Kidney (tissue), 14 donors: ENCODE data around the gene GPX3. TPM values are rescaled to one million over a fixed set of nuclear protein-coding genes. Genes with fewer than 3 reads are reported as not detected.

Source experiments
- DNase-seq, 5 donors: peaks; one replicate each; pipeline ENCODE4 v3.0.0-alpha.2; 2013 to 2020
- FAIRE-seq: peaks from 2 replicates; lab custom pipeline; 2012; peaks lifted over from hg19 to GRCh38; lab: Jason Lieb, UNC
- H3K27ac ChIP-seq, 2 donors: one replicate each; pipeline ENCODE4 v1.7.0; 2013; ENCODE audit warnings: low read depth in 2 of 2, low read length in 2 of 2, inconsistent platforms in 1 of 2
- H3K27me3 ChIP-seq: one replicate; pipeline ENCODE4 v1.7.1; 2013; ENCODE audit warnings: low read length, inconsistent platforms; ENCODE audit not compliant: control insufficient read depth, insufficient read depth
- H3K36me3 ChIP-seq, 3 donors: one replicate each; pipeline versions ENCODE4 v1.7.0 to v1.7.1; 2013; ENCODE audit warnings: low read length in 3 of 3, control low read depth in 1 of 3, inconsistent platforms in 1 of 3; ENCODE audit not compliant: insufficient read depth in 3 of 3, control insufficient read depth in 2 of 3
- H3K4me1 ChIP-seq, 3 donors: one replicate each; pipeline versions ENCODE4 v1.7.0 to v1.7.1; 2013; ENCODE audit warnings: low read length in 3 of 3, inconsistent platforms in 1 of 3, low read depth in 1 of 3; ENCODE audit not compliant: control insufficient read depth in 2 of 3, insufficient read depth in 2 of 3
- H3K4me3 ChIP-seq, 3 donors: one replicate each; pipeline versions ENCODE4 v1.7.0 to v1.8.1; 2013; ENCODE audit warnings: low read length in 3 of 3, control low read depth in 1 of 3, inconsistent platforms in 1 of 3
- H3K9ac ChIP-seq, 3 donors: one replicate each; pipeline versions ENCODE4 v1.7.0 to v1.7.1; 2013; ENCODE audit warnings: low read length in 3 of 3, control low read depth in 1 of 3, inconsistent platforms in 1 of 3
- H3K9me3 ChIP-seq, 3 donors: one replicate each; pipeline versions ENCODE4 v1.7.0 to v1.7.1; 2013; ENCODE audit warnings: low read length in 3 of 3, control low read depth in 1 of 3, inconsistent platforms in 1 of 3; ENCODE audit not compliant: control insufficient read depth in 2 of 3, insufficient read depth in 1 of 3
- intact Hi-C: fragments of 100-400 bp; cut with DNase I; formaldehyde crosslinking; loops from one replicate; pipeline ENCODE4 v1.11.1; 2022
- polyA plus RNA-seq: library from polyadenylated mRNA; stranded (reverse); fragments of 350-450 nt; fragmentation: Illumina TruSeq; extraction: RNeasy Lipid Tissue Mini Kit (QIAGEN cat#74804); gene quantifications from one replicate; pipeline ENCODE4 v1.2.3, GENCODE V29; 2014; ENCODE audit warnings: low read depth, low replicate concordance; ENCODE audit not compliant: insufficient read depth
- total RNA-seq: library from RNA; stranded (reverse); fragmentation: NEBNext Ultra II Directional; extraction: Animal tissue kit (Norgen Biotek cat#: 25700); gene quantifications from one replicate; pipeline ENCODE4 v1.2.1, GENCODE V29; 2021
- TF ChIP-seq, protein P1 (sequence below): IDR thresholded peaks from 3 replicates; pipeline ENCODE4 v1.5.1; 2012; ENCODE audit warnings: mild to moderate bottlenecking, moderate library complexity, borderline replicate concordance; ENCODE audit not compliant: insufficient read depth; ENCODE audit errors: extremely low read depth
- donor health status: control.
- donor health status: control.
- donor health status: control.
- donor health status: control.
- donor health status: control.
- donor health status: DM: yes; HTN: yes; CAD: no.
- donor health status: Normal renal cell carcinoma (clear cell type).

Gene GPX3
- total and polyA plus RNA-seq, 2 donors from 2014 or later, result 1,327 to 27,893 TPM

GRCh38 chr5:151075698-151076331 lies 55.4 kb downstream of the GPX3 start:
- H3K27me3 ChIP-seq, result no peaks in the 10 kb centered on the region
- no peak overlapping the region for H3K4me3 ChIP-seq
- intact Hi-C loops, result no loop called here
- H3K9ac ChIP-seq, result peak overlapping the region in 1 of 3 donors; percentile 48
- no peak for DNase-seq
- peaks cover 0 to 5% (median 0%) of the 10 kb centered on the region in 3 donors for H3K36me3 ChIP-seq
- TF ChIP-seq, protein P1, sequence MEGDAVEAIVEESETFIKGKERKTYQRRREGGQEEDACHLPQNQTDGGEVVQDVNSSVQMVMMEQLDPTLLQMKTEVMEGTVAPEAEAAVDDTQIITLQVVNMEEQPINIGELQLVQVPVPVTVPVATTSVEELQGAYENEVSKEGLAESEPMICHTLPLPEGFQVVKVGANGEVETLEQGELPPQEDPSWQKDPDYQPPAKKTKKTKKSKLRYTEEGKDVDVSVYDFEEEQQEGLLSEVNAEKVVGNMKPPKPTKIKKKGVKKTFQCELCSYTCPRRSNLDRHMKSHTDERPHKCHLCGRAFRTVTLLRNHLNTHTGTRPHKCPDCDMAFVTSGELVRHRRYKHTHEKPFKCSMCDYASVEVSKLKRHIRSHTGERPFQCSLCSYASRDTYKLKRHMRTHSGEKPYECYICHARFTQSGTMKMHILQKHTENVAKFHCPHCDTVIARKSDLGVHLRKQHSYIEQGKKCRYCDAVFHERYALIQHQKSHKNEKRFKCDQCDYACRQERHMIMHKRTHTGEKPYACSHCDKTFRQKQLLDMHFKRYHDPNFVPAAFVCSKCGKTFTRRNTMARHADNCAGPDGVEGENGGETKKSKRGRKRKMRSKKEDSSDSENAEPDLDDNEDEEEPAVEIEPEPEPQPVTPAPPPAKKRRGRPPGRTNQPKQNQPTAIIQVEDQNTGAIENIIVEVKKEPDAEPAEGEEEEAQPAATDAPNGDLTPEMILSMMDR, result no peak
- no peaks in the 10 kb centered on the region for H3K9me3 ChIP-seq
- FAIRE-seq, result no peak
- peak overlapping the region; percentile 69 to 98 for H3K27ac ChIP-seq
- H3K4me1 ChIP-seq, result peaks cover 5 to 58% (median 51%) of the 10 kb centered on the region in 3 donors

GRCh38 chr5:151076616-151077015 lies 56.2 kb downstream of the GPX3 start:
- Histone ChIP-seq H3K27ac (peak overlapping the region; percentile 69 to 98), H3K9ac (peak overlapping the region in 1 of 3 donors; percentile 48)

DNA sequence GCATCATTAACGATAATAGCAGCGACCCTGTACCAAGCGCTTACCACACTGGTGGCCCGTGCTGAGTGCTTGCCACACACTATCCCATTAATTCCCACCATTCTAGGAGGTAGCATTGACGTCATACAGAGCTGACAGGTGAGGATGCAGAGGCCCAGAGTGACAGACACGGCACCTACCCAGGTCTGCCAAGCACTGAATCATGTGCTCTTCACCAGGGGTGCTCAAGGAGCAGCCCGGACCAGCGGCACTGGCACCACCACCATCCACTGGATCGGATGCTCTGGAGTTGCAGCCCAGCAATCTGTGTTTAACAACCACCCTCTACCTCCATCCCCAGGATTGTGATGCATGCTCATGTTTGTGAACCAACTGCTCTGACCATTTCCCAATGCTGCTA lies 57.0 kb downstream of the GPX3 start:
- peak overlapping the region in 1 of 3 donors; percentile 99 for H3K9ac ChIP-seq
- H3K36me3 ChIP-seq, result peaks cover 0 to 5% (median 0%) of the 10 kb centered on the region in 3 donors
- no peak for DNase-seq
- H3K4me3 ChIP-seq, result peak overlapping the region in 1 of 3 donors; percentile 31
- peak overlapping the region; percentile 98 to 99 for H3K27ac ChIP-seq
- no peak for FAIRE-seq
- intact Hi-C loops, result no loop called here
- TF ChIP-seq, protein P1, result no peak
- peaks cover 5 to 52% (median 43%) of the 10 kb centered on the region in 3 donors for H3K4me1 ChIP-seq
- no peaks in the 10 kb centered on the region for H3K9me3 ChIP-seq
- no peaks in the 10 kb centered on the region for H3K27me3 ChIP-seq

More at GRCh38 chr5:151076616-151077015, 56.2 kb downstream of the GPX3 start:
- H3K9me3 ChIP-seq, result no peaks in the 10 kb centered on the region
- FAIRE-seq (no peak), DNase-seq (no peak)
- H3K27me3 ChIP-seq, result no peaks in the 10 kb centered on the region
- TF ChIP-seq, protein P1, result no peak
- peaks cover 0 to 5% (median 0%) of the 10 kb centered on the region in 3 donors for H3K36me3 ChIP-seq
- intact Hi-C loops, result no loop called here
- H3K4me1 ChIP-seq, result peaks cover 5 to 54% (median 46%) of the 10 kb centered on the region in 3 donors
- H3K4me3 ChIP-seq, result no peak overlapping the region
